Gastroesophageal sphincter (tissue), 3 donors: ENCODE measurements around the gene RPP38.

Source experiments
- EP300 ChIP-seq: sonication (generic); formaldehyde crosslinking; IDR thresholded peaks from one replicate; pipeline ENCODE4 v1.6.1; 2017; ENCODE audit warnings: antibody characterized with exemption, mild to moderate bottlenecking
- POLR2A ChIP-seq, 2 donors: fragments of 450-650 bp; IDR thresholded peaks; one replicate each; pipeline ENCODE4 v1.6.1; 2017; ENCODE audit warnings: antibody characterized with exemption in 2 of 2, mild to moderate bottlenecking in 2 of 2, moderate library complexity in 1 of 2
- POLR2AphosphoS5 ChIP-seq: sonication (generic); formaldehyde crosslinking; IDR thresholded peaks from one replicate; pipeline ENCODE4 v1.6.1; 2017; ENCODE audit warnings: antibody characterized with exemption
- TF ChIP-seq, protein P1 (sequence below), 4 experiments: fragments of 200-600 bp in 2 of 4; fragments of 450-650 bp in 2 of 4; sonication (generic) in 1 of 4; IDR thresholded peaks; one replicate each; pipeline ENCODE4 v1.5.1; 2017 to 2019; ENCODE audit warnings: antibody characterized with exemption in 4 of 4, mild to moderate bottlenecking in 2 of 4, moderate library complexity in 2 of 4

DNA sequence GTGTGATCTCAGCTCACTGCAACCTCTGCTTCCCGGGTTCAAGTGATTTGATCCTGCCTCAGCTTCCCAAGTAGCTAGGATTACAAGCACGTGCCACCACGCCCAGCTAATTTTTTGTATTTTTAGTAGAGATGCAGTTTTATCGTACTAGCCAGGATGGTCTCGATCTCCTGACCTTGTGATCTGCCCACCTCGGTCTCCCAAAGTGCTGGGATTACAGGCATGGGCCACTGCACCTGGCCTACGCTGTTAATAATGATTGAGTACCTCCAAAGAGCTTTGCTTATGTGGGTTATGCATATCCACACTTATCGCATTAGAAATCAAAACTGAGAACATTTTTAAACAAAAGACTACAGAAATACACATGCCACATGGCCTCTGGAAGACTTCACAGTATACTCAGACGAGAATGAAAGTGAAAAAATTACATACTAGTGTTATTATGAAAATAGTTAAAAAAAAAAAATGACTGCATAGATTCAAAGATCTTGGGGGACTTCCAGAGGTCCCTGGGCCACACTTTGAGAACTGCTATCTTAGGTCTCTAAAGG lies 25.4 kb downstream of the RPP38 start:
- TF ChIP-seq, protein P1, sequence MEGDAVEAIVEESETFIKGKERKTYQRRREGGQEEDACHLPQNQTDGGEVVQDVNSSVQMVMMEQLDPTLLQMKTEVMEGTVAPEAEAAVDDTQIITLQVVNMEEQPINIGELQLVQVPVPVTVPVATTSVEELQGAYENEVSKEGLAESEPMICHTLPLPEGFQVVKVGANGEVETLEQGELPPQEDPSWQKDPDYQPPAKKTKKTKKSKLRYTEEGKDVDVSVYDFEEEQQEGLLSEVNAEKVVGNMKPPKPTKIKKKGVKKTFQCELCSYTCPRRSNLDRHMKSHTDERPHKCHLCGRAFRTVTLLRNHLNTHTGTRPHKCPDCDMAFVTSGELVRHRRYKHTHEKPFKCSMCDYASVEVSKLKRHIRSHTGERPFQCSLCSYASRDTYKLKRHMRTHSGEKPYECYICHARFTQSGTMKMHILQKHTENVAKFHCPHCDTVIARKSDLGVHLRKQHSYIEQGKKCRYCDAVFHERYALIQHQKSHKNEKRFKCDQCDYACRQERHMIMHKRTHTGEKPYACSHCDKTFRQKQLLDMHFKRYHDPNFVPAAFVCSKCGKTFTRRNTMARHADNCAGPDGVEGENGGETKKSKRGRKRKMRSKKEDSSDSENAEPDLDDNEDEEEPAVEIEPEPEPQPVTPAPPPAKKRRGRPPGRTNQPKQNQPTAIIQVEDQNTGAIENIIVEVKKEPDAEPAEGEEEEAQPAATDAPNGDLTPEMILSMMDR (IDR thresholded peaks at IDR 0.05) = no peak
- TF ChIP-seq EP300 (no peak), POLR2AphosphoS5 (no peak), POLR2A (IDR thresholded peaks at IDR 0.05) (no peak)
